HG03159 (cell line): ENCODE data around the gene PDE6A.

Experiments
- ATAC-seq: cut with Tn5 transposase; IDR thresholded peaks from one replicate; pipeline ENCODE4 v1.9.1; 2021; ENCODE audit warnings: mild to moderate bottlenecking, moderate library complexity; ENCODE audit not compliant: unreplicated experiment

PDE6A gene

GRCh38 chr5:149930749-149931574 is 13.6 kb downstream of the PDE6A start:
- ATAC-seq: no peak

GRCh38 chr5:149930043-149930748 is 14.4 kb downstream of the PDE6A start:
- ATAC-seq: no peak

GRCh38 chr5:149924486-149924885 is 20.1 kb downstream of the PDE6A start:
- no peak for ATAC-seq

- ATAC-seq: no peak
These were observed 21.6 kb downstream of the PDE6A start for GRCh38 chr5:149922950-149923349.

GRCh38 chr5:149921597-149921996 is 23.0 kb downstream of the PDE6A start:
- ATAC-seq: no peak

GRCh38 chr5:149917073-149917676 is 27.4 kb downstream of the PDE6A start:
- no peak for ATAC-seq

GRCh38 chr5:149916334-149917072 is 28.1 kb downstream of the PDE6A start:
- no peak for ATAC-seq

- ATAC-seq: no peak
These were observed 29.0 kb downstream of the PDE6A start for GRCh38 chr5:149915392-149916260.

GRCh38 chr5:149913436-149914419 is 30.9 kb downstream of the PDE6A start:
- ATAC-seq: no peak

- no peak for ATAC-seq
These were observed 32.2 kb downstream of the PDE6A start for GRCh38 chr5:149912226-149912871.

GRCh38 chr5:149911031-149911430 is 33.6 kb downstream of the PDE6A start:
- ATAC-seq: no peak

- no peak for ATAC-seq
These were observed 36.8 kb downstream of the PDE6A start for GRCh38 chr5:149907828-149908227.

- ATAC-seq: no peak
These were observed 39.6 kb downstream of the PDE6A start for GRCh38 chr5:149904977-149905376.

GRCh38 chr5:149904293-149904886 is 40.2 kb downstream of the PDE6A start:
- ATAC-seq: no peak

- ATAC-seq: no peak
These were observed 41.2 kb downstream of the PDE6A start for GRCh38 chr5:149903404-149903803.

- ATAC-seq: no peak
These were observed 42.4 kb downstream of the PDE6A start for GRCh38 chr5:149902177-149902576.

- ATAC-seq: no peak
These were observed 43.1 kb downstream of the PDE6A start for GRCh38 chr5:149901511-149901910.

- no peak for ATAC-seq
These were observed 44.2 kb downstream of the PDE6A start for GRCh38 chr5:149900390-149900789.
